ENCODE measurements around the gene LRRN3. TPM values are rescaled to one million over a fixed set of nuclear protein-coding genes. Genes with fewer than 3 reads are reported as not detected.
"Not testable (repeated sequence)": the region's sequence is repeated elsewhere in the genome, so short reads cannot be mapped to it uniquely, and the experiment has no call there.

The LRRN3 gene
- total RNA-seq, 1 experiment from 2014 or later, result 19.3 TPM

GRCh38 chr7:111068618-111069017 is 22.3 kb upstream of the LRRN3 start:
- Histone ChIP-seq H3K4me1 (no peaks in the 10 kb centered on the region; the same call in 1 of the 2 replicates), H3K36me3 (no peaks in the 10 kb centered on the region)

GRCh38 chr7:111071556-111071955 is 19.4 kb upstream of the LRRN3 start:
- no peak overlapping the region for H3K4me3 ChIP-seq
- H3K27ac ChIP-seq, result no peak overlapping the region
- H3K9me3 ChIP-seq (replicated peaks), result no peaks in the 10 kb centered on the region
- H3K27me3 ChIP-seq, result no peaks in the 10 kb centered on the region
- no peak for DNase-seq
- H3K36me3 ChIP-seq, result no peaks in the 10 kb centered on the region
- no peaks in the 10 kb centered on the region; the same call in 1 of the 2 replicates for H3K4me1 ChIP-seq

More at GRCh38 chr7:111068618-111069017, 22.3 kb upstream of the LRRN3 start:
- DNase-seq, result no peak
- no peaks in the 10 kb centered on the region for H3K27me3 ChIP-seq
- H3K4me3 ChIP-seq, result no peak overlapping the region
- H3K9me3 ChIP-seq (replicated peaks), result 0 out of 2 replicates have a peak, but pooled peaks cover 4% of the 10 kb centered on the region
- no peak overlapping the region for H3K27ac ChIP-seq

- H3K9me3 ChIP-seq (replicated peaks); H3K4me1 ChIP-seq; H3K4me3 ChIP-seq; DNase-seq; H3K27me3 ChIP-seq; H3K36me3 ChIP-seq; H3K27ac ChIP-seq: not testable (repeated sequence)
Observed at GRCh38 chr7:111072658-111073057, 18.3 kb upstream of the LRRN3 start.

GRCh38 chr7:111074071-111074747 is 16.7 kb upstream of the LRRN3 start:
- Histone ChIP-seq H3K4me1 (no peaks in the 10 kb centered on the region; the same call in 1 of the 2 replicates), H3K27ac (no peak overlapping the region), H3K9me3 (replicated peaks) (no peaks in the 10 kb centered on the region), H3K36me3 (no peaks in the 10 kb centered on the region), H3K4me3 (no peak overlapping the region), H3K27me3 (no peaks in the 10 kb centered on the region)
- no peak for DNase-seq

GRCh38 chr7:111074748-111075146 is 16.2 kb upstream of the LRRN3 start:
- no peaks in the 10 kb centered on the region for H3K9me3 ChIP-seq (replicated peaks)
- no peaks in the 10 kb centered on the region; the same call in 1 of the 2 replicates for H3K4me1 ChIP-seq
- H3K27me3 ChIP-seq, result no peaks in the 10 kb centered on the region
- H3K36me3 ChIP-seq, result no peaks in the 10 kb centered on the region
- DNase-seq, result no peak
- no peak overlapping the region for H3K4me3 ChIP-seq
- H3K27ac ChIP-seq, result no peak overlapping the region

- no peaks in the 10 kb centered on the region for H3K36me3 ChIP-seq
- DNase-seq, result no peak
- no peaks in the 10 kb centered on the region; the same call in 1 of the 2 replicates for H3K4me1 ChIP-seq
- no peaks in the 10 kb centered on the region for H3K9me3 ChIP-seq (replicated peaks)
- H3K27me3 ChIP-seq, result no peaks in the 10 kb centered on the region
- H3K4me3 ChIP-seq, result no peak overlapping the region
- no peak overlapping the region for H3K27ac ChIP-seq
Observed at GRCh38 chr7:111075498-111075897, 15.4 kb upstream of the LRRN3 start.

- H3K27ac ChIP-seq, result no peak overlapping the region
- no peaks in the 10 kb centered on the region; the same call in 1 of the 2 replicates for H3K4me1 ChIP-seq
- no peak overlapping the region for H3K4me3 ChIP-seq
- no peaks in the 10 kb centered on the region for H3K9me3 ChIP-seq (replicated peaks)
- H3K27me3 ChIP-seq, result no peaks in the 10 kb centered on the region
- DNase-seq, result no peak
- H3K36me3 ChIP-seq, result no peaks in the 10 kb centered on the region
Observed at GRCh38 chr7:111076205-111076604, 14.7 kb upstream of the LRRN3 start.

GRCh38 chr7:111077001-111077400 is 13.9 kb upstream of the LRRN3 start:
- no peak overlapping the region for H3K27ac ChIP-seq
- no peak for DNase-seq
- H3K9me3 ChIP-seq (replicated peaks), result no peaks in the 10 kb centered on the region
- H3K4me3 ChIP-seq, result no peak overlapping the region
- H3K27me3 ChIP-seq, result no peaks in the 10 kb centered on the region
- peaks cover 2% of the 10 kb centered on the region; the same call in 1 of the 2 replicates for H3K4me1 ChIP-seq
- H3K36me3 ChIP-seq, result no peaks in the 10 kb centered on the region

- no peak for DNase-seq
- Histone ChIP-seq H3K27me3 (no peaks in the 10 kb centered on the region), H3K27ac (no peak overlapping the region), H3K4me1 (peaks cover 8% of the 10 kb centered on the region; the same call in 1 of the 2 replicates), H3K4me3 (no peak overlapping the region), H3K36me3 (no peaks in the 10 kb centered on the region), H3K9me3 (replicated peaks) (no peaks in the 10 kb centered on the region)
Observed at GRCh38 chr7:111080495-111081105, 10.3 kb upstream of the LRRN3 start.

- no peaks in the 10 kb centered on the region for H3K9me3 ChIP-seq (replicated peaks)
- DNase-seq, result no peak
- H3K27me3 ChIP-seq, result no peaks in the 10 kb centered on the region
- no peak overlapping the region for H3K4me3 ChIP-seq
- no peaks in the 10 kb centered on the region for H3K36me3 ChIP-seq
- no peak overlapping the region for H3K27ac ChIP-seq
- peaks cover 8% of the 10 kb centered on the region; the same call in 1 of the 2 replicates for H3K4me1 ChIP-seq
Observed at GRCh38 chr7:111081546-111082267, 9.2 kb upstream of the LRRN3 start.

- no peak for DNase-seq
- peaks cover 8% of the 10 kb centered on the region; the same call in 1 of the 2 replicates for H3K4me1 ChIP-seq
- no peaks in the 10 kb centered on the region for H3K27me3 ChIP-seq
- H3K9me3 ChIP-seq (replicated peaks), result no peaks in the 10 kb centered on the region
- no peak overlapping the region for H3K27ac ChIP-seq
- no peaks in the 10 kb centered on the region for H3K36me3 ChIP-seq
- no peak overlapping the region for H3K4me3 ChIP-seq
Observed at GRCh38 chr7:111082351-111082750, 8.6 kb upstream of the LRRN3 start.

GRCh38 chr7:111083413-111083812 is 7.5 kb upstream of the LRRN3 start:
- Histone ChIP-seq H3K36me3 (no peaks in the 10 kb centered on the region), H3K27ac (no peak overlapping the region), H3K9me3 (replicated peaks) (no peaks in the 10 kb centered on the region), H3K27me3 (no peaks in the 10 kb centered on the region), H3K4me3 (no peak overlapping the region), H3K4me1 (peaks cover 8% of the 10 kb centered on the region; the same call in 1 of the 2 replicates)
- no peak for DNase-seq

GRCh38 chr7:111085356-111085755 is 5.6 kb upstream of the LRRN3 start:
- Histone ChIP-seq H3K9me3 (replicated peaks) (no peaks in the 10 kb centered on the region), H3K36me3 (no peaks in the 10 kb centered on the region), H3K27ac (no peak overlapping the region), H3K27me3 (no peaks in the 10 kb centered on the region), H3K4me3 (no peak overlapping the region), H3K4me1 (peaks cover 8% of the 10 kb centered on the region)
- DNase-seq, result no peak

GRCh38 chr7:111086532-111086931 is 4.4 kb upstream of the LRRN3 start:
- DNase-seq, result no peak
- peaks cover 8% of the 10 kb centered on the region for H3K4me1 ChIP-seq

GRCh38 chr7:111088328-111088727 is 2.6 kb upstream of the LRRN3 start:
- Histone ChIP-seq H3K27ac (no peak overlapping the region), H3K36me3 (no peaks in the 10 kb centered on the region), H3K4me1 (peaks cover 3% of the 10 kb centered on the region; the same call in 1 of the 2 replicates), H3K4me3 (no peak overlapping the region), H3K9me3 (replicated peaks) (no peaks in the 10 kb centered on the region), H3K27me3 (no peaks in the 10 kb centered on the region)
- no peak for DNase-seq

More at GRCh38 chr7:111086532-111086931, 4.4 kb upstream of the LRRN3 start:
- no peaks in the 10 kb centered on the region for H3K36me3 ChIP-seq
- H3K27ac ChIP-seq, result no peak overlapping the region
- H3K4me3 ChIP-seq, result no peak overlapping the region
- no peaks in the 10 kb centered on the region for H3K27me3 ChIP-seq
- H3K9me3 ChIP-seq (replicated peaks), result no peaks in the 10 kb centered on the region
